Right atrium auricular region (tissue), 2 donors: ENCODE data around the gene SHISAL2A. TPM values are rescaled to one million over a fixed set of nuclear protein-coding genes. Genes with fewer than 3 reads are reported as not detected.

Experiments used
- DNase-seq: peaks from one replicate; pipeline ENCODE4 v3.0.0-alpha.2; 2019; ENCODE audit warnings: low spot score
- H3K27ac ChIP-seq, 2 donors: fragments of 200-600 bp; sonication (generic); 1 replicate in 1 of 2; 2 replicates in 1 of 2; pipeline ENCODE4 v1.5.1; 2016 to 2019
- H3K27me3 ChIP-seq, 2 donors: fragments of 200-600 bp; sonication (generic); one replicate each; pipeline versions ENCODE4 v1.5.1 to v1.6.0; 2017 to 2019
- H3K36me3 ChIP-seq: fragments of 200-600 bp; sonication (generic); one replicate; pipeline ENCODE4 v1.5.1; 2016
- H3K4me1 ChIP-seq, 2 donors: fragments of 200-600 bp; sonication (generic); one replicate each; pipeline versions ENCODE4 v1.5.1 to v1.6.0; 2017 to 2019
- H3K4me3 ChIP-seq, 2 donors: fragments of 200-600 bp; sonication (generic); 1 replicate in 1 of 2; 2 replicates in 1 of 2; pipeline ENCODE4 v1.5.1; 2017 to 2019; ENCODE audit warnings: mild to moderate bottlenecking in 1 of 2, moderate library complexity in 1 of 2
- H3K9me3 ChIP-seq, 2 donors: fragments of 200-600 bp; sonication (generic); one replicate each; pipeline ENCODE4 v1.5.1; 2019
- CTCF ChIP-seq, 2 donors: fragments of 200-600 bp; sonication (generic); IDR thresholded peaks; one replicate each; pipeline ENCODE4 v1.5.1; 2019; ENCODE audit warnings: antibody characterized with exemption in 2 of 2
- total RNA-seq, 2 donors: library from RNA; depleted of rRNA; stranded (reverse); fragments of >200 nt; gene quantifications; one replicate each; pipeline ENCODE4 v1.1.0, GENCODE V29; 2016

SHISAL2A gene
- not detected for total RNA-seq

GRCh38 chr1:52632732-52633290 lies at the start of gene SHISAL2A:
Gene SHISAL2A (plus strand): TSS chr1:52633168. CDS start chr1:52633494, 326 bp downstream.
- peak within 1 kb of the TSS; percentile 28 to 48 for H3K4me3 ChIP-seq
- TF ChIP-seq CTCF (IDR thresholded peaks at IDR 0.05) = no peak
- H3K36me3 ChIP-seq = no peaks in the 10 kb centered on the region
- no peak for DNase-seq
- H3K27ac ChIP-seq = no peak within 1 kb of the TSS
- peaks cover 0 to 3% of the 10 kb centered on the region in 2 donors for H3K27me3 ChIP-seq
- peaks cover 0 to 11% of the 10 kb centered on the region in 2 donors for H3K4me1 ChIP-seq
- no peaks in the 10 kb centered on the region for H3K9me3 ChIP-seq

GRCh38 chr1:52585474-52585873 lies 47.5 kb upstream of the SHISAL2A start:
- no peak overlapping the region for H3K4me3 ChIP-seq
- H3K9me3 ChIP-seq = no peaks in the 10 kb centered on the region
- H3K27me3 ChIP-seq = no peaks in the 10 kb centered on the region
- no peak overlapping the region for H3K27ac ChIP-seq
- no peaks in the 10 kb centered on the region for H3K36me3 ChIP-seq
- no peaks in the 10 kb centered on the region for H3K4me1 ChIP-seq
- TF ChIP-seq CTCF (IDR thresholded peaks at IDR 0.05) = no peak
- DNase-seq = no peak

- Histone ChIP-seq H3K27me3 (no peaks in the 10 kb centered on the region), H3K9me3 (no peaks in the 10 kb centered on the region), H3K4me1 (no peaks in the 10 kb centered on the region), H3K4me3 (no peak overlapping the region), H3K27ac (no peak overlapping the region), H3K36me3 (no peaks in the 10 kb centered on the region)
- no peak for TF ChIP-seq CTCF (IDR thresholded peaks at IDR 0.05)
- no peak for DNase-seq
These were observed 44.9 kb upstream of the SHISAL2A start for GRCh38 chr1:52588027-52588426.

GRCh38 chr1:52588535-52588934 lies 44.4 kb upstream of the SHISAL2A start:
- Histone ChIP-seq H3K9me3 (no peaks in the 10 kb centered on the region), H3K27me3 (no peaks in the 10 kb centered on the region), H3K27ac (no peak overlapping the region), H3K36me3 (no peaks in the 10 kb centered on the region), H3K4me1 (no peaks in the 10 kb centered on the region), H3K4me3 (no peak overlapping the region)
- DNase-seq = no peak
- TF ChIP-seq CTCF (IDR thresholded peaks at IDR 0.05) = no peak

- no peak for DNase-seq
- H3K9me3 ChIP-seq = no peaks in the 10 kb centered on the region
- H3K4me3 ChIP-seq = no peak overlapping the region
- H3K27ac ChIP-seq = no peak overlapping the region
- no peaks in the 10 kb centered on the region for H3K27me3 ChIP-seq
- no peaks in the 10 kb centered on the region for H3K36me3 ChIP-seq
- H3K4me1 ChIP-seq = no peaks in the 10 kb centered on the region
- no peak for TF ChIP-seq CTCF (IDR thresholded peaks at IDR 0.05)
These were observed 42.7 kb upstream of the SHISAL2A start for GRCh38 chr1:52590266-52590665.
